ENCODE measurements around the gene ADARB2.

GRCh38 chr10:1403508-1404322 lies 333.6 kb downstream of the ADARB2 start:
- TF ChIP-seq CTCF (IDR thresholded peaks at IDR 0.05): no peak
- TF ChIP-seq POLR2A (IDR thresholded peaks at IDR 0.05): no peak
